Neural cell (in vitro differentiated cells): Measurements from ENCODE around the gene AMER1. TPM values are rescaled to one million over a fixed set of nuclear protein-coding genes. Genes with fewer than 3 reads are reported as not detected.

Experiments used
- H2AFZ ChIP-seq: fragments of 200-600, 300-800 bp; sonication (generic), shearing (Covaris generic); 2 replicates; pipeline ENCODE4 v1.6.0; 2014; ENCODE audit warnings: low read depth, mild to moderate bottlenecking, antibody characterized with exemption, low read length, moderate library complexity
- H3F3A ChIP-seq: fragments of 200-600 bp; shearing (Covaris generic); 2 replicates; pipeline ENCODE4 v1.6.1; 2016; ENCODE audit warnings: mild to moderate bottlenecking, moderate library complexity, mixed read lengths, antibody characterized with exemption, low read length; ENCODE audit not compliant: insufficient read depth, poor library complexity, severe bottlenecking
- H3K27ac ChIP-seq: fragments of 200-600, 300-800 bp; sonication (generic), shearing (Covaris generic); 2 replicates; pipeline ENCODE4 v1.5.1; 2014; ENCODE audit warnings: mild to moderate bottlenecking, low read length, moderate library complexity
- H3K27me3 ChIP-seq: fragments of 300-800, 200-600 bp; sonication (generic), shearing (Covaris generic); 2 replicates; pipeline ENCODE4 v1.6.0; 2014; ENCODE audit warnings: mild to moderate bottlenecking, low read depth, low read length, moderate library complexity; ENCODE audit not compliant: insufficient read depth
- H3K36me3 ChIP-seq: fragments of 300-800, 200-600 bp; sonication (generic), shearing (Covaris generic); 2 replicates; pipeline ENCODE4 v1.5.1; 2014; ENCODE audit warnings: mild to moderate bottlenecking, antibody characterized with exemption, low read length, moderate library complexity; ENCODE audit not compliant: insufficient read depth
- H3K4me2 ChIP-seq: fragments of 300-800, 200-600 bp; sonication (generic), shearing (Covaris generic); 2 replicates; pipeline ENCODE4 v1.6.0; 2014; ENCODE audit warnings: mild to moderate bottlenecking, low read length
- H3K4me3 ChIP-seq: fragments of 300-800, 200-600 bp; sonication (generic), shearing (Covaris generic); 2 replicates; pipeline ENCODE4 v1.5.1; 2014; ENCODE audit warnings: mild to moderate bottlenecking, low read length, moderate library complexity
- H3K79me2 ChIP-seq: fragments of 200-600 bp; shearing (Covaris generic); replicated peaks from 2 replicates; pipeline ENCODE4 v1.6.0; 2014; ENCODE audit warnings: mild to moderate bottlenecking, low read length, moderate library complexity; ENCODE audit not compliant: insufficient read depth
- H3K9ac ChIP-seq: fragments of 300-800, 200-600 bp; sonication (generic), shearing (Covaris generic); 2 replicates; pipeline ENCODE4 v1.6.1; 2016; ENCODE audit warnings: mild to moderate bottlenecking, low read length, mixed read lengths
- H3K9me2 ChIP-seq: fragments of 200-600 bp; shearing (Covaris generic); 2 replicates; pipeline ENCODE4 v1.6.1; 2016; ENCODE audit warnings: mild to moderate bottlenecking, low read length, mixed read lengths; ENCODE audit not compliant: insufficient read depth
- H3K9me3 ChIP-seq: fragments of 200-600, 300-800 bp; sonication (generic), shearing (Covaris generic); 2 replicates; pipeline ENCODE4 v1.6.1; 2016; ENCODE audit warnings: mild to moderate bottlenecking, mixed run types, low read length, moderate library complexity, mixed read lengths
- H4K20me1 ChIP-seq: fragments of 200-600 bp; shearing (Covaris generic); 2 replicates; pipeline ENCODE4 v1.6.1; 2016; ENCODE audit warnings: mild to moderate bottlenecking, mixed run types; ENCODE audit not compliant: insufficient read depth
- EP300 ChIP-seq: fragments of 450-650 bp; conservative IDR thresholded peaks from 2 replicates; pipeline ENCODE4 v1.6.1; 2014; ENCODE audit warnings: antibody characterized with exemption, mild to moderate bottlenecking, moderate library complexity; ENCODE audit not compliant: poor library complexity, severe bottlenecking
- EZH2 ChIP-seq: fragments of 200-600, 300-800 bp; shearing (Covaris generic), sonication (generic); IDR thresholded peaks from 2 replicates; pipeline ENCODE4 v1.6.1; 2014; ENCODE audit warnings: antibody characterized with exemption, low read length, borderline replicate concordance, mild to moderate bottlenecking; ENCODE audit not compliant: insufficient read depth, poor library complexity, severe bottlenecking
- MXI1 ChIP-seq: fragments of 450-650 bp; conservative IDR thresholded peaks from 2 replicates; pipeline ENCODE4 v1.6.1; 2014; ENCODE audit warnings: antibody characterized with exemption, mild to moderate bottlenecking; ENCODE audit not compliant: poor library complexity, severe bottlenecking
- POLR2AphosphoS5 ChIP-seq: IDR thresholded peaks from 2 replicates; pipeline ENCODE4 v1.6.1; 2012
- RAD21 ChIP-seq: fragments of 450-650 bp; conservative IDR thresholded peaks from 2 replicates; pipeline ENCODE4 v1.6.1; 2014; ENCODE audit warnings: antibody characterized with exemption, mild to moderate bottlenecking, moderate library complexity
- REST ChIP-seq: IDR thresholded peaks from 2 replicates; pipeline ENCODE4 v1.6.1; 2012; ENCODE audit warnings: borderline replicate concordance
- SMC3 ChIP-seq: fragments of 450-650 bp; conservative IDR thresholded peaks from 2 replicates; pipeline ENCODE4 v1.6.1; 2014; ENCODE audit warnings: antibody characterized with exemption, mild to moderate bottlenecking, moderate library complexity; ENCODE audit not compliant: poor library complexity
- TAF1 ChIP-seq: IDR thresholded peaks from 2 replicates; pipeline ENCODE4 v1.6.1; 2012; ENCODE audit warnings: low read depth
- polyA plus RNA-seq: library from polyadenylated mRNA; depleted of rRNA; stranded (reverse); fragments of >200 nt; gene quantifications from 2 replicates; pipeline ENCODE4 v1.2.3, GENCODE V29; 2014
- TF ChIP-seq, protein P1 (sequence below): fragments of 450-650 bp; IDR thresholded peaks from 2 replicates; pipeline ENCODE4 v1.5.1; 2014; ENCODE audit warnings: antibody characterized with exemption, mild to moderate bottlenecking, moderate library complexity; ENCODE audit not compliant: poor library complexity, severe bottlenecking

AMER1 gene
- polyA plus RNA-seq, 1 donor from 2014 or later, result 3.1 TPM

GRCh38 chrX:64182208-64182607, 23.3 kb downstream of the AMER1 start:
- no peak for TF ChIP-seq SMC3
- no peak for TF ChIP-seq MXI1
- no peak for TF ChIP-seq EP300
- TF ChIP-seq, protein P1, sequence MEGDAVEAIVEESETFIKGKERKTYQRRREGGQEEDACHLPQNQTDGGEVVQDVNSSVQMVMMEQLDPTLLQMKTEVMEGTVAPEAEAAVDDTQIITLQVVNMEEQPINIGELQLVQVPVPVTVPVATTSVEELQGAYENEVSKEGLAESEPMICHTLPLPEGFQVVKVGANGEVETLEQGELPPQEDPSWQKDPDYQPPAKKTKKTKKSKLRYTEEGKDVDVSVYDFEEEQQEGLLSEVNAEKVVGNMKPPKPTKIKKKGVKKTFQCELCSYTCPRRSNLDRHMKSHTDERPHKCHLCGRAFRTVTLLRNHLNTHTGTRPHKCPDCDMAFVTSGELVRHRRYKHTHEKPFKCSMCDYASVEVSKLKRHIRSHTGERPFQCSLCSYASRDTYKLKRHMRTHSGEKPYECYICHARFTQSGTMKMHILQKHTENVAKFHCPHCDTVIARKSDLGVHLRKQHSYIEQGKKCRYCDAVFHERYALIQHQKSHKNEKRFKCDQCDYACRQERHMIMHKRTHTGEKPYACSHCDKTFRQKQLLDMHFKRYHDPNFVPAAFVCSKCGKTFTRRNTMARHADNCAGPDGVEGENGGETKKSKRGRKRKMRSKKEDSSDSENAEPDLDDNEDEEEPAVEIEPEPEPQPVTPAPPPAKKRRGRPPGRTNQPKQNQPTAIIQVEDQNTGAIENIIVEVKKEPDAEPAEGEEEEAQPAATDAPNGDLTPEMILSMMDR, result no peak
- no peak for TF ChIP-seq REST
- no peak for TF ChIP-seq TAF1
- no peak for TF ChIP-seq EZH2
- no peak for TF ChIP-seq POLR2AphosphoS5
- TF ChIP-seq RAD21, result no peak
- no peaks in the 10 kb centered on the region for H3K9me3 ChIP-seq
- H4K20me1 ChIP-seq, result no peaks in the 10 kb centered on the region
- H3K27ac ChIP-seq, result no peak overlapping the region
- no peak overlapping the region for H3K4me2 ChIP-seq
- no peak overlapping the region for H3K4me3 ChIP-seq
- no peaks in the 10 kb centered on the region for H3K79me2 ChIP-seq
- H3K9me2 ChIP-seq, result no peaks in the 10 kb centered on the region
- H3F3A ChIP-seq, result no peaks in the 10 kb centered on the region
- H3K27me3 ChIP-seq, result no peaks in the 10 kb centered on the region
- no peak overlapping the region for H3K9ac ChIP-seq
- no peaks in the 10 kb centered on the region for H3K36me3 ChIP-seq
- no peak overlapping the region for H2AFZ ChIP-seq

- Histone ChIP-seq H3F3A (no peaks in the 10 kb centered on the region), H3K79me2 (no peaks in the 10 kb centered on the region), H3K9me3 (no peaks in the 10 kb centered on the region), H2AFZ (no peak overlapping the region), H3K9me2 (no peaks in the 10 kb centered on the region), H3K9ac (no peak overlapping the region), H3K4me2 (no peak overlapping the region), H3K27me3 (no peaks in the 10 kb centered on the region), H3K27ac (no peak overlapping the region), H3K36me3 (no peaks in the 10 kb centered on the region), H4K20me1 (no peaks in the 10 kb centered on the region), H3K4me3 (no peak overlapping the region)
- TF ChIP-seq EZH2 (no peak), SMC3 (no peak), EP300 (no peak), TAF1 (no peak), POLR2AphosphoS5 (no peak), MXI1 (no peak), RAD21 (no peak), REST (no peak)
- TF ChIP-seq, protein P1, result no peak
Observed at GRCh38 chrX:64176876-64177275, 28.6 kb downstream of the AMER1 start.
